Skeletal muscle satellite cell (primary cell): ENCODE data around the gene CHRNA9.

Source experiments
- H3K27me3 ChIP-seq: 2 replicates; pipeline ENCODE4 v1.7.0; 2013; ENCODE audit warnings: low read length; ENCODE audit not compliant: control insufficient read depth, insufficient read depth
- H3K36me3 ChIP-seq: 2 replicates; pipeline ENCODE4 v1.7.0; 2013; ENCODE audit warnings: mild to moderate bottlenecking, control low read depth, low read length; ENCODE audit not compliant: insufficient read depth
- H3K4me1 ChIP-seq: 2 replicates; pipeline ENCODE4 v1.7.0; 2013; ENCODE audit warnings: low read length; ENCODE audit not compliant: control insufficient read depth, insufficient read depth
- H3K4me2 ChIP-seq: 2 replicates; pipeline ENCODE4 v1.7.0; 2013; ENCODE audit warnings: mild to moderate bottlenecking, low read length
- H3K4me3 ChIP-seq: 2 replicates; pipeline ENCODE4 v1.7.0; 2013; ENCODE audit warnings: low read length
- H3K9ac ChIP-seq: 2 replicates; pipeline ENCODE4 v1.7.0; 2013; ENCODE audit warnings: mild to moderate bottlenecking, low read depth, low read length, moderate library complexity
- H3K9me3 ChIP-seq: replicated peaks from 2 replicates; pipeline ENCODE4 v1.7.0; 2013; ENCODE audit warnings: mild to moderate bottlenecking, control low read depth, low read length

CHRNA9 gene

DNA sequence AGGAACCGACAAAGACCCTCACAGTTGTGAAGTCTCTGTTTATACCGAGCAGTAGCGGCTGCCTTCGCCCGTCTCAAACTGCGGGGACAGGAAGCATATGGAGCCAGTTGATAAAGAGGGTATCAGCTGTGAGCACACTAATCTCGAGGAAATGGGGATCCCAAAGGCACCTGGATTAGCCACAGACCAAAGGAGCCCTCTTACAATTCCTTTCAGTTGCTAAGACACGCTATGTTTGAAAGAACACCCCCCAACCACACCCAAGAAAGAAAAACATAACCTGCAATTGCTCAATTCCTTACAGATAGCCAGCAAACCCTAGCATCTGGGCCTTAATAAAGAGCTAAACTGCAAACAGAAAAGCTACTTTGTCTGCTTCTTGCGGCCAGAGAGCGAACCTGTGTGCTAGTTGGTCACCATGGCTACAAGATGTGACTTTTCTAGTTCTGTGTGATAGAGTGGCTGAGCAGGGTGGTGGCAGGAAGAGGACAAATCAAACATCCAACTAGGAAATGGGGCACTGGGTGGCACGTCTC lies 23.3 kb upstream of the CHRNA9 start:
- no peak overlapping the region for H3K4me3 ChIP-seq
- no peaks in the 10 kb centered on the region for H3K36me3 ChIP-seq
- no peaks in the 10 kb centered on the region for H3K9me3 ChIP-seq
- peaks cover 17% of the 10 kb centered on the region for H3K4me1 ChIP-seq
- no peak overlapping the region for H3K4me2 ChIP-seq
- no peaks in the 10 kb centered on the region for H3K27me3 ChIP-seq
- H3K9ac ChIP-seq = no peak overlapping the region

GRCh38 chr4:40314951-40315350 lies 20.2 kb upstream of the CHRNA9 start:
- no peaks in the 10 kb centered on the region for H3K36me3 ChIP-seq

DNA sequence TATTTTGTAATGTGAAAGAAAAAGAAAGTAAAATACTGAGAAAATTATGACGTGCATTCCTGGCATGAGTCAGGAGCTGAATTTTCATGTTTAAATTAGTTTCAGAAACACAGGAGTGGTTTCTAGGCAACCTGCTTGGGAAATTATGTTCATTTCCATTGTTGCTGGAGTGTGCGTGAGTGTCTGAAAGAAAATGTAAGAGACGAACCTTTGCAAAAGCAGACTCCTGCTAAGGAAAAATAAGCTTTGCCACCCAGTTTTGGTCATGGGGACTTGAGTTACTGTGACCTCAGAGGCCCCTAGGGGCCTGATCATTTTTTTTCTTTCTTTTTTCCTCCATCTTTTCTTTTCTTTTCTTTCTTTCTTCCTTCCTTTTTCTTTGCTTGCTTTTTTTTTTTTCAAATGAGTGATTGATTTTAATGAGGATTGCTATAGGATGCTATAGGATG lies 18.8 kb upstream of the CHRNA9 start:
- Histone ChIP-seq H3K9me3 (no peaks in the 10 kb centered on the region), H3K4me2 (peak overlapping the region; percentile 87), H3K27me3 (no peaks in the 10 kb centered on the region), H3K4me3 (peak overlapping the region; percentile 64), H3K9ac (peak overlapping the region; percentile 92), H3K4me1 (peaks cover 22% of the 10 kb centered on the region), H3K36me3 (no peaks in the 10 kb centered on the region)

More at GRCh38 chr4:40314951-40315350, 20.2 kb upstream of the CHRNA9 start:
- no peaks in the 10 kb centered on the region for H3K27me3 ChIP-seq
- peaks cover 21% of the 10 kb centered on the region for H3K4me1 ChIP-seq
- no peaks in the 10 kb centered on the region for H3K9me3 ChIP-seq
- no peak overlapping the region for H3K9ac ChIP-seq
- H3K4me2 ChIP-seq = no peak overlapping the region
- no peak overlapping the region for H3K4me3 ChIP-seq

GRCh38 chr4:40316782-40317635 lies 18.1 kb upstream of the CHRNA9 start:
- H3K4me1 ChIP-seq = peaks cover 29% of the 10 kb centered on the region
- H3K36me3 ChIP-seq = no peaks in the 10 kb centered on the region
- H3K4me3 ChIP-seq = peak overlapping the region; percentile 64
- H3K4me2 ChIP-seq = peak overlapping the region; percentile 87
- no peaks in the 10 kb centered on the region for H3K9me3 ChIP-seq
- no peaks in the 10 kb centered on the region for H3K27me3 ChIP-seq
- peak overlapping the region; percentile 92 for H3K9ac ChIP-seq

DNA sequence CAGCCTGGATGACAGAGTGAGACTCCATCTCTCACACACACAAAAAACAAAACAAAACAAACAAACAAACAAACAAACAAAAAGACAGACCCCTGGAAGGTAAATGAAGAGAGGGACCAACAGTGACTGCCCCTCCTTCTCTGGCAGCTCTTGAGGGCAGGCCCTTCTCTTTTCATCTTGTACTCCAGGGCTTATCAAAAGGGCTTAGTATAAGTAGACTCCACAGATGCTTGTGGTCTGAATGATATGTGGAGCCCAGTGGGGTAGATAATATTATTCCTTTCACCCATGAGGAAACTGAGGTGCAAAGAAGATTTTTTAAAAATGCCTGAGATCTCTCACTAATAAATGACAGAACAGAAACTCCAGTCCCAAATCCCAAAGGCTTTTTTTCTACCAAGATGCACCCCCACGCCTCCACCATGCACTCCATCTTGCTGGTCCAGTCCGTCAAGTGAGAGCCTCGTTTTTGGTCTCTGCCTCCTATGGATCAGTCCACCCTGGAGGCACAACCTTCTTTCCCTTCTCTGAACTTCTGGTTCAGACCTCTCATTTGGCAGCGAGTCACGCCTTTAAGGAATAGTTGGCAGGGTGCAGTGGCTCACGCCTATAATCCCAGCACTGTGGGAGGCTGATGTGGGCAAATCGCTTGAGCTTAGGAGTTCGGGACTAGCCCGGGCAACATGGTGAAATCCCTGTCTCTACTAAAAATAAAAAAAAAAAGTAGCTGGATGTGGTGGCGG lies 17.0 kb upstream of the CHRNA9 start:
- no peaks in the 10 kb centered on the region for H3K9me3 ChIP-seq
- H3K4me3 ChIP-seq = no peak overlapping the region
- H3K4me1 ChIP-seq = peaks cover 32% of the 10 kb centered on the region
- H3K9ac ChIP-seq = no peak overlapping the region
- H3K4me2 ChIP-seq = no peak overlapping the region
- H3K27me3 ChIP-seq = no peaks in the 10 kb centered on the region
- no peaks in the 10 kb centered on the region for H3K36me3 ChIP-seq

DNA sequence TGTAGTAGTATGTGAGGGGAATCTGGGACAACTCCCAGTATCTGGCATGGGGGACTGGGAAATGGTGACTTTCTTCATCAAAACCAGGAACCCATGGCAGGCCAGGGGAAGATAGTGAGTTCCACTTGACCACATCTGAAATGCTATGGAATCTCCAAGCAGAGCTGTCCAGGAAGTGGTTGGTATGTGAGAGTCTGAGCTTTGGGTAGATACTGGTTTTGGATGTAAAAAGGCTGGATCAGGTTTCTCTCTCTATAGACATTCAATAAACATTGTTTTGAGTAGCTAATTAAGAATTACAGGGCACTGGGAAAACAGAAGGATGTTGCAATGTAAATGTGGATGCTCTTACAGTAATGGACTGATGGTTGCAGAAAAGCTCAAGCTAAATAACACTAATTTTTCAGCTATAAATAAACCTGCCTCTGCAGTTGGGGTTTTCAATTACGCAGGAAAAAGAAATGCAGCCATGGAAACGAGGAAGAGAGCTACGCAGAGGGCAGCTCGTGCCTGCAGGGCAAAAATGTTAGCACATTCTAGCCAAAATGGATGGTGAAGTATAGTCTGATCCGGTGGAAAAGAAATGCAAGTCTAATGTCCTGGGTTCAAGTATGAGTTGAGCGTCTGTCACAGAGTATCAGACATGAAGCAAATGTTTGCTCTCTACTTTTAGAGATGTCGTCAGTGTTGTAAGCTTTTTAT lies 13.4 kb upstream of the CHRNA9 start:
- Histone ChIP-seq H3K4me3 (no peak overlapping the region), H3K9me3 (no peaks in the 10 kb centered on the region), H3K27me3 (no peaks in the 10 kb centered on the region), H3K4me1 (peaks cover 16% of the 10 kb centered on the region), H3K9ac (no peak overlapping the region), H3K36me3 (no peaks in the 10 kb centered on the region), H3K4me2 (no peak overlapping the region)

- Histone ChIP-seq H3K9me3 (no peaks in the 10 kb centered on the region), H3K4me2 (no peak overlapping the region), H3K4me3 (no peak overlapping the region), H3K9ac (no peak overlapping the region), H3K27me3 (no peaks in the 10 kb centered on the region), H3K36me3 (no peaks in the 10 kb centered on the region), H3K4me1 (peaks cover 11% of the 10 kb centered on the region)
These were observed 12.3 kb upstream of the CHRNA9 start for GRCh38 chr4:40322811-40323210.

DNA sequence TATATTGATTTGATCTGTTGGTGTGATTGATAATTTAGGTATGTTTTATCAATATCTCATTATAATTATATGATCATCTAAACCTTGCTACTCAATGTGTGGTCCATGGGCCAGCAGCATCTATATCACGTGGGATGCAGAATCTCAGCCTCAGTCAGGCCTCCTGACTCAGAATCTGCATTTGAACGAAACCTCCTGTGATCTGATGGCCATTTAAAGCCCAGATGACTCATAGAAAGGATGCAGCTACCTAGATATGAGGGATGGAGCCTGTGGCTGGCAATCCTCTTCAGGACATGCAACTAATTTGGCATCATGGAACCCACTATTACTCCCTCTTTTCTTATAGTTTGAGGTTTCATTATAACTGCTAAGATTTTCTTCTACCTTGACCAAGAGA lies 11.3 kb upstream of the CHRNA9 start:
- Histone ChIP-seq H3K4me1 (peaks cover 11% of the 10 kb centered on the region), H3K9ac (no peak overlapping the region), H3K4me3 (no peak overlapping the region), H3K4me2 (no peak overlapping the region), H3K27me3 (no peaks in the 10 kb centered on the region), H3K36me3 (no peaks in the 10 kb centered on the region), H3K9me3 (no peaks in the 10 kb centered on the region)

GRCh38 chr4:40325406-40326019 lies 9.6 kb upstream of the CHRNA9 start:
- H3K27me3 ChIP-seq = no peaks in the 10 kb centered on the region
- no peaks in the 10 kb centered on the region for H3K9me3 ChIP-seq
- H3K4me1 ChIP-seq = peaks cover 11% of the 10 kb centered on the region

GRCh38 chr4:40327340-40327739 lies 7.8 kb upstream of the CHRNA9 start:
- Histone ChIP-seq H3K9ac (no peak overlapping the region), H3K36me3 (no peaks in the 10 kb centered on the region), H3K4me1 (no peaks in the 10 kb centered on the region), H3K9me3 (no peaks in the 10 kb centered on the region), H3K4me3 (no peak overlapping the region), H3K27me3 (no peaks in the 10 kb centered on the region), H3K4me2 (no peak overlapping the region)

More at GRCh38 chr4:40325406-40326019, 9.6 kb upstream of the CHRNA9 start:
- no peak overlapping the region for H3K4me3 ChIP-seq
- no peaks in the 10 kb centered on the region for H3K36me3 ChIP-seq
- H3K4me2 ChIP-seq = no peak overlapping the region
- no peak overlapping the region for H3K9ac ChIP-seq

- Histone ChIP-seq H3K9me3 (no peaks in the 10 kb centered on the region), H3K27me3 (no peaks in the 10 kb centered on the region), H3K4me1 (peaks cover under 1% of the 10 kb centered on the region), H3K4me3 (no peak overlapping the region), H3K4me2 (no peak overlapping the region), H3K9ac (no peak overlapping the region), H3K36me3 (no peaks in the 10 kb centered on the region)
These were observed 6.8 kb upstream of the CHRNA9 start for GRCh38 chr4:40328383-40328782.
